HG03571 (cell line): ENCODE results near the gene CD207.
"Not testable (repeated sequence)": the region's sequence is repeated elsewhere in the genome, so short reads cannot be mapped to it uniquely, and the experiment has no call there.

ENCODE experiments used
- ATAC-seq: cut with Tn5 transposase; IDR thresholded peaks from one replicate; pipeline ENCODE4 v1.9.1; 2021; ENCODE audit not compliant: unreplicated experiment

The CD207 gene

DNA sequence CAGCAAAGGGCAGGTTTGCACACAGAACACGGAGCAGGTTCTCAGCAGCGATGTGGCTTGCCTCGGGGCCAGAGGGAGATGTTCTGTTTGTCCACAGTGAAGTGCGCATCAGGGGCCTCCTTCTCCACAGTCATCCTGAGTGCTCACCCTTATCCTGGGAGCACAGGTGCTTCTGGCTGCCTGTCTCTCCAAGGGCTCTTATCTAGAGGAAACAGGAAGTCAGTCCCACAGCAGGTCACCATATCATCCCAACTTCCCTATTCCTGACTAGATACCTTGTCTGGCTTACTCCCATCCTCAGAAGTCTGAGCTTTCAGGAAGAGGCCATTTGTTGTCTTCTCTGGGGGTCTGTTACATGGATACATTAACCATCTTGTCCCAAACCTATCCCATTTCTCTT is at the start of gene CD207:
Gene CD207 (minus strand): TSS at position 174 of the 400 bp plus-strand sequence. CDS start 40 bp downstream, at position 134.
- ATAC-seq, result no peak

DNA sequence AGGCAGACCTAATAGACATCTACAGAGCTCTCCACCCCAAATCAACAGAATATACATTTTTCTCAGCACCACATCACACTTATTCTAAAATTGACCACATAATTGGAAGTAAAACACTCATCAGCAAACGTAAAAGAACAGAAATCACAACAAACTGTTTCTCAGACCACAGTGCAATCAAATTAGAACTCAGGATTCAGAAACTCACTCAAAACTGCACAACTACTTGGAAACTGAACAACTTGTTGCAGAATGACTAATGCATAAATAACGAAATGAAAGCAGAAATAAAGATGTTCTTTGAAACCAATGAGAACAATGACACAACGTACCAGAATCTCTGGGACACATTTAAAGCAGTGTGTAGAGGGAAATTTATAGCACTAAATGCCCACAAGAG is 42.9 kb upstream of the CD207 start:
- ATAC-seq, result not testable (repeated sequence)

DNA sequence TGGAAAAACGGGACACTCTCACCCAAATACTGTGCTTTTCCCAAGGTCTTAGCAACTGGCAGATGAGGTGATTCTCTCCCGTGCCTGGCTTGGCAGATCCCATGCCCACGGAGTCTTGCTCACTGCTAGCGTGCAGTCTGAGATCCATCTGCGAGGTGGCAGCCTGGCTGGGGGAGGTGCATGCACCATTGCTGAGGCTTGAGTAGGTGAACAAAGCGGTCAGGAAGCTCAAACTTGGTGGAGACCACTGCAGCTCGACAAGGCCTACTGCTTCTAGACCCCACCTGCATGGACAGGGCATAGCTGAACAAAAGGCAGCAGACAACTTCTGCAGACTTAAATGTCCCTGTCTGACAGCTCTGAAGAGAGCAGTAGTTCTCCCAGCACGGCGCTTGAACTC is 40.5 kb upstream of the CD207 start:
- not testable (repeated sequence) for ATAC-seq

DNA sequence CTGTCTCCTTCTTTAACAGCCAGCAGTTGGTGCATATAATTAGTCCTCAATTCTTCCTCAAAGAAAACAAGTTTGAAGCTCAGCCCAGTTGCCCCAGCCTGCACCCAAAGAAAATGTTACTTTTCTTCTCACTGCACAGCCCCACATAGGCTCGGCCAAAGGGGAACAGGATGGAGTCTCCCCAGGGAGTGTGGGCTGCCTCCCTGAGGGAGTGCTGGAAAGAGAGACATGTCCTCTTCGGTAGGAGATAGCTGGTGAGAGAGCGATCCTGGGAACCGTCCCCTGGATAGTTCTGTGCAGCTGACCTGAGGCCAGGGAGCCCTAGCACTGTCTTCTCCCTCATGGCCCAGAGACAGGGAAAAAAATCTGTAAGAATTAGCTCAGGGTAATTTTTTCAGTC is 37.9 kb upstream of the CD207 start:
- ATAC-seq, result no peak

DNA sequence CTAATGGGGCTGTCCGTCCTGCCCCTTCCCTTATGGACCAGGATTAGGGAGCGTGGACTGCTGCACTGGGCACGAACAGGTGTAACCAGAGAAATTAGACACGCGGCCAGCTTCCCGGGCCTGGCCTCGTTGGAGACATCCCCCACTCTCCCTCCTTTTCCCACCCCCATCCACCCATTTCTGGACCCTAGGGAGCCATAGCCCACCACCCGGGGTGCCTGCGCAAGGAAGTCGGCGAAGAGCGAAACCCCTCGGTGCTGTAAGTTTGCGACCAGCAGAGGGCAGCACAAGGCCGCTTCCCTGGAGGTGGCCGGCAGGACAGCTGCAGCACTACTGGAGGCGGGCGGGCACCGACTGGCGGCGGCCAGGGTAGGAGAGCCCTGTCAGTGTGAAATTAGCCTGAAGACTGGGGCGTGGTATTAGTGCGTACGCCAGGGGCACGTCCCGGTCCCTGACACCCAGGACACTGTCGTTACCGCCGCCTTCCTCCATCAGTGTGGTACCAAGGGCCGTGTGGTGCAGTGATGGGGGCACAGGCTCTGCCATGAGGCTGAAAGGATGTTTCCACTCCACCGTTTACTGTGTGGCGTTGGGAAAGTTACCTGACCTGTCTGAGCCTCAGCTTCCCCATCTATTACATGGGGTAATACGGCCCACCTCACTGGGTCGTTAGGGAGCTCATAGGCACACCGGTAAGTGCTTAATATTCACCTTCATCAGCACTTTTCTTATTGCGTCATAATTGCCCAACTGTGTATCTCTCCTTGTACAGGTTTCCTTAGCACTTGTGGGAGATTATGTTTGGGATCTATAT is 36.0 kb upstream of the CD207 start:
- ATAC-seq, result peak; percentile 64

DNA sequence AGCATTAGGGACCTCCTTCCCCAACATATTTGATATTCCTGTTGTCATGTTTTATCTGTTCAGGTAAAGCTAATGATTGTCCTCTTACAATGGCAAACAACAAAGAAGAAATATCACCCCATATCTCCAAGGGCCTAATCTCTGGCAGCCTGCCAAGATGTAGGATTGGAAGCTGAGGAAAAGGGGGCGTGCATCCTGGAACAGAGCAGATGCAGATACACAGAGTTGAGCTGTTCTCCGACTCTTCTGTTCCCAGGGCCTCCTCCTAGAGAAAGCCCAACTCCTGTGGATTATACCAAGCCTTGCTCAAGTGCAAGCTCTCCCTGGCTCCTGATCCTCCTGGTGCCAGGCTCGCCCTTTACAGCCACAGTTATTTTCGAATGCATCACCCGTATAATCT is 35.2 kb upstream of the CD207 start:
- ATAC-seq, result no peak

DNA sequence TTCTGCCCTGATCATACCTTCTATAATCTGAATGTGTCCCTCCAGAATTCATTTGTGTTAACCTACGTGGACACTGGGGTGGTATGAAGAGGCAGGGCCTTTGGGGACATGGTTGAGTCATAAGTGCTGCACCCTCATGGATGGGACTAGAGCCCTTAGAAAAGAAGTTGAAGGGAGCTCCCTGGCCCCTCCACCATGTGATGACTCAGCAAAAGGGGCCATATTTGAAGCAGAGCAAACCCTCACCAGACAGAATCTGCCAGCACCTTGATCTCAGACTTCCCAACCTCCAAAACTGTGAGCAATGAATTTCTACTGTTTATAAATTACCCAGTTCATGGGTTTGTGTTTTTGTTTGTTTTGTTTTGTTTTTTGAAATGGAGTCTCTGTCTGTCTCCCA is 33.4 kb upstream of the CD207 start:
- no peak for ATAC-seq

DNA sequence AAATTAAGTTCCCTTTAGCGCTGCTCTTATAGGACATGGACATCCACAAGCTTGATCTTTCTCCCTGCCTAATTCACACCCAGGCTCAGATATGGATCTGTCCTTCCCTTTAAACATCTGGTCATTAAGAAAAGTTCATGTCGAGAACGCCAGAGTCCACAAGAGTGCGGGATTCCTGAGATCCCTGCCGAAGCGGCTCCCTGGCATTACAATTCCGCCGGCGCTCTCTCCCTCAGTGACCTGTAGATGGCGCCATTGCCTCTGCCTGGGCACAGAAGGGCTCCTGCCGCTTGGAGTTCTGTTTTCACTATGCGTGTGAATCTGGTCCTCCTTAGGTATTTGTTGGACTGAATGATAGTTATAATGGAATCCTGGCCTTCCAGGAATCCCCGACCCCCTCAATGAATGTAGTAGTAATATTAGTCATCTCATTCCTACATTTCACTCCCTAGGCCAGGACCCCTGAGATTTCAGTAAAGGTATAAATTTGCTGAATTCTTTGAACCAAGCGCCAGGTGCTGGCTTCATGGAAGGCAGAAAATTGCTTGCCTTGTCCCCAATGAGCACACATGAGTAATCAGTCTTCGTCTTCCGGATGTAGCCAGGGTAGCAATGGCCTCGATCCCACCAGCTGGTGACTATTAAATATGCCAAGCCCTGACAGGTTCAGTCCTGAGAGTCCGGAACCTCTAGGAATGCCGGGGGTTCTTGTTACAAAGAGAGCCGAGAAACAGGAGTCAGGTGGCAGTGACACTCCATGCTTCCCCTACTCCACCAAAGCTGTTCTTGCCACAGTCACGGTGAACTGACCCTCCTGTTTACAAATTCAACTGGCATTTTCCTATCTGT is 26.4 kb upstream of the CD207 start:
- ATAC-seq, result no peak

DNA sequence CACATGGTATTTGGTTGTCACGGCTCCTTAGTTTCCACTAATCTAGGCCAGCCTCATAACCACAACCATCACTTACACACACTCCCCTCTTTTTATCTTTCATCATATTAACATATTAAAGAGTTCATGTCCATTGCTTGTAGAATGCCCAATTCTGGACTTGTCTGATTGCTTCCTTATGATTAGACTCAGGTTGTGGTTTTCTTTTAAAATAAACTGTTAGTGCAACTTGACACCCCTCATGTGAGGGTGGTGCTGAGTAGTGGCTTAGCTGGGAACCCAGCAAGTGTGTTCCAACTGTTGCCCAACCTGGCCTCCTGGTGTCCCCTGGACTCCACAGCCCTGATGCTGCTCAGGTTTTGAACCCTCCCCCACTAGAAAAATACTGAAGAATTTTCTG is 20.1 kb upstream of the CD207 start:
- no peak for ATAC-seq

DNA sequence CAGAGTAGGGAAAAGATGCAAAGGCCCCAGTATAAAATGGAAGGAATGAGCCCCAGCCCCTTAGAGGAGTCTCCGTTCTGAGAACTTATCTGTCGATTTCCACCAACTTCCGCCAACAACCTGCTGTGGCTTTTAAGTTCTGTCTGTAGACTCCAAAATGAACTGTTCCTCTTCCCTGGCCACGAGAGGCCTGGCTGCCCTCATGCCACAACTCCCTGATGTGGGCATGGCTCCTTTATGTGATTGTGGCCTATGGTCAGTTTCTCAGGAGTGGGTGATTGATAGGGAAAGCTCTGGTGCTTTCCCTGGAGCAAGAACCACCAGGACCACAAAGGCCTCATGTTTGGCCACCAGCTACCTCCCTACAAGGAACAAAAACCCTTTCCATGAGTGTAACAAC is 18.8 kb upstream of the CD207 start:
- no peak for ATAC-seq

DNA sequence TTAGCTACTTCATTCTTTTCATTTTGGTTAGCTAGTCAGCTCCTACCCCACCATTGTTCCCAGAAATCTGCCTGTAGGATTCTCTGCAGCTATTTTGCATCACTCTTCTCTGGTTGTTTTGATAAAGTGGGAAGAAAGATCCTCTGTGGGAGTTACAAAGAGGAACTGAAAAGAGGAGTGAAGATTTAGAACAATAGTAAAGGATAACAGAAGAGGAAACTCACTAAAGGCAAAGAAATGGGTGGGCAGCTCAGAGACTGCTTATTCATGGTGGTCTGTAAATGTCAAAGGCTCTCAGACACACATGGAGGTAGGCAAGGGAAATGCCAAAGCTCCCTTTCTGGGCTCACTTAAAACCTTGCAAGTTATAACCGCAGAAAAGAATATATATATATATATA is 17.2 kb upstream of the CD207 start:
- no peak for ATAC-seq

DNA sequence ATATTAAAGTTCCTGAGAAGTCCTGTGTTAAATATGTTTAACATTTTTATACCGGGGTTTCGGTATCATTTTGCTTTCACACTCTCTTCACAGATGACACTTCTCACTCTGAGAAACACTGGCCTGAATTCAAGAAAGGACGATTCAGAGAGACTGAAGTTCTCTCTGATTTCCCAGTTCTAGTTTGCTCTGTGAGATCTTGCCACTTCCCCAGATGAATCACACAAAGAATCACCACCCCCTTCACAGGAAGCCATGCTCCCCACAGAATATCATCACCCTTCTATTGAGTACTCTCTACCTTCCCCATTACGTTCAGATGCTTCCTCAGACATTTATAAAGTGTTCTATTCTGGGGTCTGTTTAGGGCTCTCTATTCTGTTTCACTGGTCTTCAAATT is 16.1 kb upstream of the CD207 start:
- ATAC-seq, result no peak

DNA sequence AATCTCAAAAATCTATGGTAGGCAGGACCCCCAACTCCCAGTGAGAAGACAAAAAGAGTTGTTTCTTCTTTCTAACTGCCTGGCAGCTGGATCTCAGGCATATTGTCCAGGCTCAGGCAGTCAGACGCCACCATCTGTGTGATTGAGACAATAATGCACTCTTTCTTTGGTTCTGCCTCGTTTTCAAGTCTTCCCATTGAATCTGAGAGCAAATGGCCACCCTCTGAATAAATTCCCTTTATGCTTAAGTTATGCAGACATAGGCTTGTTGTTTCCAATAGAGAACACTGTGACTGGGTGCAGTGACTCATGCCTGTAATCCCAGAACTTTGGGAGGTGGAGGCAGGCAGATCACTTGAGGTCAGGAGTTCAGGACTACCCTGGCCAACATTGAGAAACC is 15.3 kb upstream of the CD207 start:
- ATAC-seq, result no peak

DNA sequence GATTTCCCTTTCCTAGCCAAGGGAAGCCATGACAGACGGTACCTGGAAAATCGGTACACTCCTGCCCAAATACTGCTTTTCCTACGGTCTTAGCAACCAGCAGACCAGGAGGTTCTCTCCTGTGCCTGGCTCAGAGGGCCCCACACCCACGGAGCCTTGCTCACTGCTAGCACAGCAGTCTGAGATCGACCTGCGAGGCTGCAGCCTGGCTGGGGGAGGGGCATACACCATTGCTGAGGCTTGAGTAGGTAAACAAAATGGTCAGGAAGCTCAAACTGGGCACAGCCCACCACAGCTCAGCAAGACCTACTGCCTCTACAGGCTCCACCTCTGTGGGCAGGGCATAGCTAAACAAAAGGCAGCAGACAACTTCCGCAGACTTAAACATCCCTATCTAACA is 6.8 kb upstream of the CD207 start:
- no peak for ATAC-seq

DNA sequence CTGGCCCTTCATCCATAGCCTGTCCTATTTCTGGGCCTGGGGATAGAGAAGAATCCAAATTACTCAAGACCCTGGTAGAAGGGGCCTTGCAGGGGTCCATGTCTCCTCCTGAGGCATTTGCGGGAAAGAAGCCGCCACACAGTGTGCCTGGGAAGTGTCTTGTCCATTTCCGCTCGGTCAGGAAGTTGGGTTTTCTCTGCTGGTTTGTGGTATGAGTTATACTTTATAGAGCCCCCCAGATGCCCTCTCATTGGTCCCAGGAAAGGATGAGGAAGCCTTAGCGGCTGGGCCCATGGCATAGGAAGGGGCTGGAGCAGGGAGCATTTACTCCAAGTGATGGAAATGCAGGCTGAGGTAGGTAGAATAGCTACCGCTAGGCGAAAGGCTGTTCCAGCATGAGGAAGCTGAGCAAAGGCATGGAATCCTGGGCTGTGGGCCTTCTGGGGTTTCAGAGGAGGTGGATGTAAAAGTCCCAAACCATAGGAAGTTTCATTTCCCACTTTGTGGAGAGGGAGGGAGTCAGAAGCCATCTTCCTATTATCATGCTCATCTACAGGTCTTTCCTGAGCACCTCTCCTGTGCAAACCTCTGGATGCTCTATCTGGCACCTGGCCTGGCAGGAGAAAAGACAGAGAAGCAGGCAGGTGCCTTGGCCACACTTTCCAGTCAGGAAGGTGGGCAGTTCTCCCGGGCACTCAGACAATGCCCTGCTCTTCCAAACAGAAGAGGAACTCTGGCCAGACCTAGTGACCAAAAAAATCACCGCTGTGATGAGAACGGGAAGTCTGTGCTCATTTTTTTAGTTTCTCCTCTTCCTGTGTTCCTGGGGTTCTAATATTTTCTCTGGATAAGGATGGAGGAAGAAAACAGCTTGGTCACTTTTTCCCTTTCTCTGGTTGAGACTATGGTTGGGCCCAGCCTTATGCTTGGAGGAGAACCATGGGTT is 2.6 kb upstream of the CD207 start:
- ATAC-seq, result no peak

DNA sequence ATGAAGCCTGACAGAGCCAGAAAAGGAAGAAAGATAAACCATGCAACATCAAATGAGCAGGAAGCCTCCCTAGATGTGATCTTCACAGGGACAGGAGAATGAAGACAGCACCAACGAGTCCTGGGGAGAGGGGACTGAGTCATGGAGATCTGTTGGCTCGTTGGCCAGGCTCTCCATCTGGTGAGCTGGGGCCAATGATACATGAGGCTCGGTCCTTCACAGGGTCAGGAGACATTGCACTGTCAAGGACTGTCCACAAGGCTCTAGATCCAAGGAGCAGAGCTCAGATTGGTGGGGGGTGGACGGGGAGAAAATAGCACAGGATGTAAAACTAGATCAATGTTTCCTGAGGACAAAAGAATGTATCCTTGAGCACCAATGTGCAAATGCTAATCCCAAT is 735 bp downstream of the CD207 start:
- no peak for ATAC-seq

DNA sequence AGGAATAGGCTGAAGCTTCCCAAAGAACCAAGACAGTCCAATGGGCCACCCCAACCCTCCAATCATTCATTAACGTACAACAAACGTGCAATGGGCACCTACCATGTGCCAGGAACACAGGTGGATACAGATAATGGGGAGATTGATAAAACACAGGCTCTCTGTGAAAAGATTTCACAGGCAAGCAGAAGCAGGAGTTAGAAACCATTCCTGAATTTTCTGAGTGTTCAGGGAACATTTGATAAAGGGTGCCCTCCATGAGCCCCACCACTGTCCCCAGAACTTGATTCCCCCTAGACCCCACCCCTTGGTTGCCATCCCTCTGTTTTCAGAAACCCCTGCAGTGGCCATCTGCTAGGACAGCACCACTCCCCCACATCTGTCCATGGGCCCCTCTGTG is 1.5 kb downstream of the CD207 start:
- no peak for ATAC-seq

DNA sequence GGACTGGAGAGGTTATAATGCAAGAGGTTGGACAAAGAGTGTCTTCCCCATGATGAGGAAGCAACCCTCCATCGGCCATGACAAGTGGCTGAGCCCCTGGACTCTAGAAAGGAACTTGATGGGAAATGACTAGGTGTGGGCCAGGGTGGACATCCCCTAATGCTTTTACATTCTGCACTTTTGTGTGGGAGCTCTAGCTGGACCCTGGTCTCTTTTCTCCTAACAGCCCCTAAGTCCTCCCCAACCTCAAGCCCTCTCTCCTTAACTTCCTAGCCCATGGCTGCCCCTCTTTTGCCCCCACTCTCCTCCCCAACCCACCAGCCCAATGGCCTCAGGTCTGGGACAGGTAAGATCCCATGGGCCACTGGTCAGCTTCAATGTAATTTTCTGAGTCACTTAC is 2.4 kb downstream of the CD207 start:
- no peak for ATAC-seq

DNA sequence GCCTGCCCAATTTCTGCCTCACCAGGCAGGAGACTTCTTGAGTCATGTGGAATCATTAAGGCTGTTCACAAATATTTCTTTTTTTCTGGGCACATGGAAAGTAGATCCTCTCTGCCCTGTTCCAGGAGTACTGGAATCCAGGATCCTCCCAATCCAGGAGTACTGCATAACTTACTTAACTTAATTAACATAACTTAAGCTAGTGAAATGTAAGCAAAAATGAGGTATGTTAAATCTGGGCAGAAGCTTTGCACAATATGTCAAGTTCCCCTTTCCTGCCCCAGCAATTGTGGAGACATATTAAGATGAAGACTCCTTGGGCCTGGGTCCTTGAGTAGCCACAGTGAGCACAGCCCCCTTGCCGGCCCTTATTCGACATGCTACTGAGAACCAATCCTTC is 3.2 kb downstream of the CD207 start:
- no peak for ATAC-seq

DNA sequence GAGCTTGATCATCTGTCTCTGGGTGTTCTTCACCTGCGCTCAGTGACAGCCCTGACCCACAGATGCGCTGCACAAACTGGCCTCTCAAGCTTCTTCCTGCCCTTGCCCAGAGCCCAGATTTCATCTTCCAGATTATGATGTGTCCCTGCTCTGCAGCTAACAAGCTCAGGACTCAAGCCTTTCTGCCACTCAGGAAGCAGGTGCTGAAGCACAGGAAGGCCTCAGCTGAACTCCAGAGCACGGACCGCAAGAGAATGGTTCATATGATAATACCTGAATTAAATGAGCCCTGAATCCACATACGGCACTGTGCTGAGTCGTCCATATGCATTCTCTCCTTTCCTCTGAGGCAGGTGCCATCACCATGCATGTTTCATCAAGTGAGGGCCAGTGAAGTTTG is 3.8 kb downstream of the CD207 start:
- ATAC-seq, result no peak

DNA sequence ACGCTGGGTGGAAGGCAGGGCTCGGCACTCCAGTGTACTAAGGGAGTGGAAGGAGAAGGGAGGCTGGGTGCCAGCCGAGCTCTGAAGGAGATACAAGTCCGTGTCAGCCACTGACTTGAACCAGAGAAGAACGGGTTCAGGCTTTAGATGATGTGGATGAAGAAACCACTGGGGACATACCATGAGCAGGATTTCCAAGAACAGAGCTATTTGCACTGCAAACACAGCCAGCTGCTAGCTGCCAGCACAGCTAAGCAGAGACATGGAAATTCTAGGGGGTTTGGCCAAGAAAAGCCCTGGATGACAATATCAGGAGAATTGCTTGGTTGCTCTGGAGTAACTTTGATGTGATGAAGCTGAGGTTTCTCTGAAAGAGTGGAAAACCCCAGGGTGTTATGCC is 5.2 kb downstream of the CD207 start:
- no peak for ATAC-seq
